CD4-positive, alpha-beta T cell treated with Interferon alpha-2 for 1 hour (primary cell): Measurements from ENCODE around the gene PPP2R2D.
"Not testable (repeated sequence)": the region's sequence is repeated elsewhere in the genome, so short reads cannot be mapped to it uniquely, and the experiment has no call there.

Experiments used
- DNase-seq, 2 donors: peaks; one replicate each; pipeline ENCODE4 v3.0.0-alpha.2; 2020 to 2022

Gene PPP2R2D

GRCh38 chr10:131869344-131869743, 31.5 kb upstream of the PPP2R2D start:
- DNase-seq = no peak

GRCh38 chr10:131870411-131870810, 30.4 kb upstream of the PPP2R2D start:
- no peak for DNase-seq

GRCh38 chr10:131870831-131871672, 29.8 kb upstream of the PPP2R2D start:
- no peak for DNase-seq

DNA sequence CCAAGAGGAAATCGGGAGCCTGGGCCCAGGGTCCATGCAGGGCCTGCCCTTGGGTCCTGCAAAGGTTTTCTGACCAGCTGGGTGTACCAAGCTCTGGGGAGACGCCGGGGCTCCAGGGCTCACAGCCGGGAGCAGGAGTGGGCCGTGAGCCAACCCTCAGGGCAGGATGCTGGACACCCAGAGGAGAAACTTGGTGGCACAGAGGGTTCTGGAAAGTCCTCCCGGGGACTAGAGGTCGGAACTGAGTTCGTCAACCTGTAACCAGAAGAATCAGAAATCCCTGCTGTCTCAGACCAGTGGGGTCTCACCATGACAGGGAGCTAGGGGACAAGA, 29.2 kb upstream of the PPP2R2D start:
- no peak for DNase-seq

DNA sequence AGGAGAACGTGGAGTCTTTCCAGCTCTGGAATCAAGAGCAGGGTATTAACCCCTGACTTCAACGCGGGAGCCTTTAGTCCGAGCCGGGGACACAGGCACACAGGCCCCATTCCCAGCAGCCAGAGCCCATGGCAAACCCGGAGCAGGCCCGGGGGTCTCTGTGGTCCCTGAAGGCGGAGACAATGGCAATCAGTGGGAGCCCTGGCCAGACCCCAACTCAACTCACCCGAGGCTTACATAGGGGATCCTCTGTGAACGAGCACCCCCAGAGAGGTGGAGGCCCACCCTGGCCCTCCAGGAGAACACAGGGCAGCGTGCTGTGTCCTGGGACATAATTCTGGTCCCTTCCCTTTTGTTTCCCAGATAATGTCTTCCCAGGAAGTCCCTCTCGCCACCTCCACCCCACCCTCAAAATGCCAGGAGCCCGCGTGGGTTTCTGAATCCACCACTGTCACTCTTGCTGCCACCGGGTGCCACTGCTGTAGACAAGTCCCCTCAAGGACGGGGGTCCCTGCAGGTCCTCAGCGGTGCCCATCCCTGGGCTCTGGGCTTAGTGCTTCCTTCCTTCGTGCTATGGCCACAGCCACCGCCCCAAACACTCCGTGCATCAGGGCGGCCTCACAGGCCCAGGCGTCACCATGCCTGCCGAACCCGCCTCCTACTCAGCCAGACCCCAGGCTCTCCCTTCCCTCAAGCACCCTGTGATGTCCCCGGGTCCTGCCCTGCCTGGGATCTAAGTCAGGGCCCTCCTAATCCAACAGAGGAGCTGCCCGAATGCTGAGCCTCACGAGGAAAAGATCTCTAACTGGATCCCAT, 28.6 kb upstream of the PPP2R2D start:
- DNase-seq = no peak

GRCh38 chr10:131872827-131873375, 27.9 kb upstream of the PPP2R2D start:
- no peak for DNase-seq

DNA sequence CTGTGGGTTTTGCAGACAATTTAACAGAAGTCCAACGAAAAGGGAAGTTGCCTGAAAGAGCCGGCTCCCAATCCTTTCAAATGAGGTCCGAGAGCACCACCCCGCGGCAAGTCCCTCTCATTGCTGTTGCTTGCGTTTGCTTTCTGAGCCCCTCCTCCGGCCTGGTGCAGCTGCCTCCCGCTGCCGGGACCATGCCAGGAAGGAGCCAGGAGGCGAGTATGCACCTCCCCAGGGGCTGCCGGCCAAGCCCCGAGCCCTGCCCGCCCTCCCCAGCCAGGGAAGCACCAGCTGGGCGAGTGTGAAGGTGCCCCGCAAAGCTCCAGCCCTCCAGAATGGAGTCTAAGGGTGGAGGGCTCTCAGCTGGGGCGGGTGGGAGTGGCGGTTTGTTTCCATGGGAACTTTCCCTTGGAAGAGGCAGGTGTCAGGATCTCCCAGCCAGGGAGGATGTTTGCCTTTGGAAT, 25.8 kb upstream of the PPP2R2D start:
- peak; percentile 49 to 61 for DNase-seq

- no peak for DNase-seq
Measured at GRCh38 chr10:131875501-131875900, 25.3 kb upstream of the PPP2R2D start.

GRCh38 chr10:131876017-131876416, 24.8 kb upstream of the PPP2R2D start:
- DNase-seq = no peak

DNA sequence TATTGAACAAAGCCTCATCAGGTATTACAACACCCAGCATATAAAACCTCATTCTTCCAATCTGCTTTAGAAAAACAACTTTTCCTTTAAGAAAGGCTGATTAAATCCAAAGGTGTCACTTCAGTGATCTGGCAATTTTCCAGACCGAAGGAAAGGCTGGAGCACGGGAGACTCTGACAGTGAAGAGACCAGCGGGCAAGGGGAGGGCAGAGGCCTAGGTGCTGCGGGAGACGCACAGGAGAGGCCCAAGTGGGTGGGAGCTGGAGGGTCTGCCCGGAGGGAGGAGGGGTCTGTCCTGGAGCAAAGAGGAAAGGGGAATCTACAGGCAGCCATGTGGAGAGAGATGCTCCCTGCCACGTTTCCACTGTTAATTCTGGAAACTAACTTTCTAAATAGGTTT, 24.3 kb upstream of the PPP2R2D start:
- DNase-seq = no peak

GRCh38 chr10:131880016-131880590, 20.7 kb upstream of the PPP2R2D start:
- no peak for DNase-seq

DNA sequence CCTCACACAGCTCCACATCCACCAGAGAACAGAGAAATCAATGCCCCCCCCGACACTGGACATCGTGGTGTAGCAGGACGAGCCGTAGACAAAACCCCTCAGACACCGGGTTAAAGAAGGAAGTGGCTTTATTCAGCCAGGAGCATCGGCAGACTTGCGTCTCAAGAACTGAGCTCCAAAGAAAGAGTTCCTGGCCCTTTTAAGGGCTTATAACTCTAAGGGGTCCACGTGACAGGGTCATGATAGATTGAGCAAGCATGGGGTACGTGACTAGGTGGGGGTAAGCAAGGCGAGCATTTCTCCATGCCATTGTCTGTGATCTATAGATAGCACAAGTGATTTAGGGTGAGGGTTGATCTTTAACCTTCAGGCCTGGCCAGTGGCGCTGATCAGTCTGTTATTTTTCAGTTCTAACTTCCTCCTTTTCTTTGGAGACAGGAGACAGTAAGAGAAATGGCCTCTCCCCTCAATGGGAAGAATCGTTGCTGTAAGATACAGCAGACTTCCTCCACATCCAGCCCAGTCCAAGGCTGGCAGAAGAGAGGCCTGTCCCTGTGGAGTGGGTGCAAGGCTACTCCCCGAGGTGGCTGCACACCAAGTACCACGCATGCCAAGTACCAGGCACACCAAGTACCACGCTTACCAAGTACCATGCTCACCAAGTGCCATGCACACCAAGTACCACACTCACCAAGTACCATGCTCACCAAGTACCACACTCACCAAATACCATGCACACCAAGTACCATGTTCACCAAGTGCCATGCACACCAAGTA, 19.5 kb upstream of the PPP2R2D start:
- DNase-seq = no peak

DNA sequence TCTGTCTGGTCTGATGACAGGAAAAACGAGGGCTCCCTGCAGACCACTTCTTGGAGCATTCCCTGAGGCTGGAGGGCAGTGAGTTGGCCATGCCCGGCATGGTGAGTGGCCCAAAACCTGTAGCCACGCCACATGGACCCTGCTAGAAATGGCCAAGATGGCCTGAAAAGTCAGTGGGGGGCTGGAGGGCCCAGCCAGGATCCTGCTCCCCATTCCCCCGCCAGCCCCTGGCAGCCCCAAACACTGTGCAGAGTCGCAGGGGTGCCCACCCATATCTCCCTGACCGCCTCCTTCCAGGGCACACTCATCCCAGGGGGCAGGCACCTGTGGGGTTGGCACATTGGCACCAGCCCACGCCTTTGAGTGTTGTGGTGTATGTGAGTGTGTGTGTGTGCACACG, 18.7 kb upstream of the PPP2R2D start:
- no peak for DNase-seq

DNA sequence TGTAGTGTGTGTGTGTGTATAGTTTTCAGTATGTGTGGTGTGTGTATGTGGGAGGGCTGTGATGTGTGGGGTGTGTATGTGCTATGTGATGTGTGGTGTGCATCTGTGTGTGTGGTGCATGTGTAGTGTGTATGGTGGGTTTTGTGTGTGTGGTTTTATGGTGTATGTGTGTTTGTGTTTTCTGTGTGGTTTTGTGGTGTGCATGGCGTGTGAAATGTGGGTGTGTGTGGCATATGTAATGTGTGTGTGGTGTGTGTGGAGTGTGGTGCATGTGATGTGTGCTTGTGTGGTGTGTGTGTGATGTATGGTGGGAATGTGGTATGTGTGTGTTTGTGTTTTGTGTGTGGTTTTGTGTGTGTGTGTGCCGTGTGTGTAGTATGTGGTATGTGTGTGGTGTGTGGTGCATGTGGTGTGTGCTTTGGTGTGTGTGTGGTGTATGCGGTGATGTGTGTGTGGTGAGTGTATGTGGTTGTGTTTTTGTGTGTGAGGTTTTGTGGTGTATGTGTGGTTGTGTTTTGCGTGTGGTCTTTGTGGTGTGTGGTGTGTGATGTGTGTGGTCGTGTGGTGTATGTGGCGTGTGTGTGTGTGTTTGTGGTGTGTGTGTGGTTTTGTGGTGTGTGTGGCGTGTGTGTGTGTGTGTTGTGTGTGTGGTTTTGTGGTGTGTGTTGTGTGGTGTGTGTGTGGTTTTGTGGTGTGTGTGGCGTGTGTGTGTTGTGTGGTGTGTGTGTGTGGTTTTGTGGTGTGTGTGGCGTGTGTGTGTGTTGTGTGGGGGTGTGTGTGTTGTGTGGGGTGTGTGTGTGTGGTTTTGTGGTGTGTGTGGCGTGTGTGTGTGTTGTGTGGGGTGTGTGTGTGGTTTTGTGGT, 18.0 kb upstream of the PPP2R2D start:
- no peak for DNase-seq

- DNase-seq = not testable (repeated sequence)
Measured at GRCh38 chr10:131883621-131884393, 17.0 kb upstream of the PPP2R2D start.

DNA sequence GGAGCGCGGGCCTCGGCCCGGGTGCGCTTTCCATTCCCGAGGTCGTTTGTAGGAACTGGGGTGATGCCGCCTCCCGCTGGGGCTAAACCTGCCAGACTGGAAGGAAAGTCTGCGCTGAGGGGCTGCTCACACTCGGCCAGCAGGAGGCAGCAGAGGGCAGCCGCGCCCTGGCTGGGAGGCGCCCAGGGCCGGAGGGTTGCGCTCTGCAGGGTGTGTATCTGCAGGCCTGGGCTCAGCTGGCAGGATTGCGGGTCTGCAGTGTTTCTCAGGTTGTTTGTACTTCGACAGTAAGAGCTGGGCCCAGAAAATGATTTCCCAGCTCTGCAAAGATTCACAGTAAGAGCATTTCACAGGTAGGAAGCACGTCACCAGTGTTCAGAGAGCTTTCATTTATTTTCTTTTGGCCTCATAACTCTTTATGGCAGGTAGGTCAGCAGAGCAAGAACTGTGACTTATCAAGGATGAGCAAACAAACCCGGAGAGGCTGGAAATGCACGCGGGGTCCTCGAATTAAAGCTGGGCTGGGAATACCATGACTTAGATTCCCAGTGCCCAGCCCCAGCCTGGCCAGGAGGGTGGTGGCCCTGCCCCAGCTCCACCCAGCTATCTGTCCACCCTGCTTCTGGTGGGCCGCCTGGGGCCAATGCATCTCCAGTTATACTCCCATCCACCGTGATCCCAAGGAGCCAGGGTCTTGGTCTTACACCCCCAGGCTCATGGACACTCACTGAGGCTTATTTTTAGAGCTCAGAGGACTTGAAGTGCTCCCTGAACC, 15.2 kb upstream of the PPP2R2D start:
- DNase-seq = peak; percentile 74 to 82

DNA sequence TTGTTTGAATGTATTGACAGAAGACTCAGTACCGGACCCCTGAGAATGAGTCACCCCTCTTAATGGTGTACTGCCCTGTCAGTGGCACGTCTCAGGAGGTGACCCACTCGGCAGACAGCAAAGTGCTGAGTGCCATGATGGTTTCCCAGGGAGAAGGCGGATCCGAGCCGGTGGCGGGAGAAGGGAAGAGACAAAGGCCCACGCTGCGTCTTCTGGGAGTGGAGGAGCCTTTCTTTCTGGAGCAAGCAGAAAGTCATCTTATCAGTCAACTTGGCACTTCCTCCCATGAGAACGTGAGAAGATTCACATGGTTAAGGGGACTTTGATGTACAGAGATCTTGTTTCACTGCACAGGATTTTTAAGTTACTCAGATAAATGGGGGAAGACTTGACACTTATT, 14.6 kb upstream of the PPP2R2D start:
- no peak for DNase-seq

GRCh38 chr10:131888186-131888604, 12.6 kb upstream of the PPP2R2D start:
- DNase-seq = no peak

GRCh38 chr10:131889755-131890154, 11.1 kb upstream of the PPP2R2D start:
- DNase-seq = no peak
